ENCODE data around the gene ANKMY1.

Gene ANKMY1

GRCh38 chr2:240589375-240589774, 31.6 kb upstream of the ANKMY1 start:
- peaks cover 15% of the 10 kb centered on the region for H3K4me1 ChIP-seq
- no peaks in the 10 kb centered on the region for H3K27me3 ChIP-seq (ENCODE audit: low read depth)
- no peaks in the 10 kb centered on the region for H3K9me3 ChIP-seq
- peaks cover 10% of the 10 kb centered on the region; the same call in 1 of the 2 replicates for H3K36me3 ChIP-seq (replicated peaks)
- no peak overlapping the region for H3K4me3 ChIP-seq
- no peak for DNase-seq (ENCODE audit: low spot score in 2 of 2)
- in situ Hi-C loops (cut with MboI; ENCODE audit: low sequenced_read_pairs) = no loop called here

GRCh38 chr2:240588669-240589068, 30.9 kb upstream of the ANKMY1 start:
- no peaks in the 10 kb centered on the region for H3K9me3 ChIP-seq
- peaks cover 10% of the 10 kb centered on the region; the same call in 1 of the 2 replicates for H3K36me3 ChIP-seq (replicated peaks)
- in situ Hi-C loops (cut with MboI; ENCODE audit: low sequenced_read_pairs) = no loop called here

GRCh38 chr2:240588006-240588655, 30.3 kb upstream of the ANKMY1 start:
- in situ Hi-C loops (cut with MboI; ENCODE audit: low sequenced_read_pairs) = no loop called here

More at GRCh38 chr2:240588669-240589068, 30.9 kb upstream of the ANKMY1 start:
- H3K4me1 ChIP-seq = peaks cover 15% of the 10 kb centered on the region
- DNase-seq (ENCODE audit: low spot score in 2 of 2) = no peak
- no peaks in the 10 kb centered on the region for H3K27me3 ChIP-seq (ENCODE audit: low read depth)
- no peak overlapping the region for H3K4me3 ChIP-seq

GRCh38 chr2:240586919-240587800, 29.4 kb upstream of the ANKMY1 start:
- no peaks in the 10 kb centered on the region for H3K27me3 ChIP-seq (ENCODE audit: low read depth)
- peak overlapping the region; percentile 99 for H3K4me3 ChIP-seq
- H3K36me3 ChIP-seq (replicated peaks) = peaks cover 10% of the 10 kb centered on the region; the same call in 1 of the 2 replicates
- H3K9me3 ChIP-seq = no peaks in the 10 kb centered on the region
- peaks cover 25% of the 10 kb centered on the region for H3K4me1 ChIP-seq
- in situ Hi-C loops (cut with MboI; ENCODE audit: low sequenced_read_pairs) = no loop called here
- DNase-seq (ENCODE audit: low spot score in 2 of 2) = peak; percentile 49 to 73

More at GRCh38 chr2:240588006-240588655, 30.3 kb upstream of the ANKMY1 start:
- H3K36me3 ChIP-seq (replicated peaks) = peaks cover 10% of the 10 kb centered on the region; the same call in 1 of the 2 replicates
- H3K4me1 ChIP-seq = peaks cover 16% of the 10 kb centered on the region
- no peaks in the 10 kb centered on the region for H3K27me3 ChIP-seq (ENCODE audit: low read depth)
- DNase-seq (ENCODE audit: low spot score in 2 of 2) = no peak
- peak overlapping the region; percentile 99 for H3K4me3 ChIP-seq
- no peaks in the 10 kb centered on the region for H3K9me3 ChIP-seq

GRCh38 chr2:240586198-240586918, 28.6 kb upstream of the ANKMY1 start, which contains the start of gene CAPN10:
Gene CAPN10 (plus strand): TSS chr2:240586734. CDS start chr2:240586912, 178 bp downstream.
- 0 out of 2 replicates have a peak, but pooled peaks cover 5% of the 10 kb centered on the region for H3K36me3 ChIP-seq (replicated peaks)
- no peaks in the 10 kb centered on the region for H3K9me3 ChIP-seq
- H3K4me1 ChIP-seq = peaks cover 26% of the 10 kb centered on the region
- peak within 1 kb of the TSS; percentile 99 for H3K4me3 ChIP-seq
- H3K27me3 ChIP-seq (ENCODE audit: low read depth) = no peaks in the 10 kb centered on the region
- DNase-seq (ENCODE audit: low spot score in 2 of 2) = peak; percentile 89 to 98
- in situ Hi-C loops (cut with MboI; ENCODE audit: low sequenced_read_pairs) = no loop called here

GRCh38 chr2:240585681-240586197, 28.0 kb upstream of the ANKMY1 start:
- in situ Hi-C loops (cut with MboI; ENCODE audit: low sequenced_read_pairs) = no loop called here
- Histone ChIP-seq H3K27me3 (ENCODE audit: low read depth) (no peaks in the 10 kb centered on the region), H3K4me3 (peak overlapping the region; percentile 99), H3K4me1 (peaks cover 26% of the 10 kb centered on the region), H3K9me3 (no peaks in the 10 kb centered on the region), H3K36me3 (replicated peaks) (0 out of 2 replicates have a peak, but pooled peaks cover 5% of the 10 kb centered on the region)
- DNase-seq (ENCODE audit: low spot score in 2 of 2) = no peak

- Histone ChIP-seq H3K27me3 (ENCODE audit: low read depth) (no peaks in the 10 kb centered on the region), H3K9me3 (no peaks in the 10 kb centered on the region), H3K4me1 (peaks cover 26% of the 10 kb centered on the region), H3K4me3 (peak overlapping the region; percentile 99), H3K36me3 (replicated peaks) (0 out of 2 replicates have a peak, but pooled peaks cover 5% of the 10 kb centered on the region)
- in situ Hi-C loops (cut with MboI; ENCODE audit: low sequenced_read_pairs) = no loop called here
- DNase-seq (ENCODE audit: low spot score in 2 of 2) = no peak
Observed at GRCh38 chr2:240585101-240585500, 27.3 kb upstream of the ANKMY1 start.

- in situ Hi-C loops (cut with MboI; ENCODE audit: low sequenced_read_pairs) = no loop called here
- DNase-seq (ENCODE audit: low spot score in 2 of 2) = peak in 1 of 2 experiments; percentile 56
- H3K4me3 ChIP-seq = peak overlapping the region; percentile 99
Observed at GRCh38 chr2:240584486-240585031, 26.8 kb upstream of the ANKMY1 start.

GRCh38 chr2:240583774-240584173, 26.0 kb upstream of the ANKMY1 start:
- peaks cover 5% of the 10 kb centered on the region; the same call in 1 of the 2 replicates for H3K36me3 ChIP-seq (replicated peaks)
- H3K4me3 ChIP-seq = no peak overlapping the region
- DNase-seq (ENCODE audit: low spot score in 2 of 2) = no peak
- in situ Hi-C loops (cut with MboI; ENCODE audit: low sequenced_read_pairs) = no loop called here
- H3K4me1 ChIP-seq = peaks cover 26% of the 10 kb centered on the region
- no peaks in the 10 kb centered on the region for H3K9me3 ChIP-seq
- H3K27me3 ChIP-seq (ENCODE audit: low read depth) = no peaks in the 10 kb centered on the region

More at GRCh38 chr2:240584486-240585031, 26.8 kb upstream of the ANKMY1 start:
- Histone ChIP-seq H3K27me3 (ENCODE audit: low read depth) (no peaks in the 10 kb centered on the region), H3K36me3 (replicated peaks) (0 out of 2 replicates have a peak, but pooled peaks cover 5% of the 10 kb centered on the region), H3K4me1 (peaks cover 26% of the 10 kb centered on the region), H3K9me3 (no peaks in the 10 kb centered on the region)

GRCh38 chr2:240582781-240583180, 25.0 kb upstream of the ANKMY1 start:
- H3K36me3 ChIP-seq (replicated peaks) = peaks cover 9% of the 10 kb centered on the region
- DNase-seq (ENCODE audit: low spot score in 2 of 2) = no peak
- no peaks in the 10 kb centered on the region for H3K27me3 ChIP-seq (ENCODE audit: low read depth)
- H3K4me3 ChIP-seq = no peak overlapping the region
- H3K4me1 ChIP-seq = peaks cover 24% of the 10 kb centered on the region
- in situ Hi-C loops (cut with MboI; ENCODE audit: low sequenced_read_pairs) = no loop called here
- H3K9me3 ChIP-seq = no peaks in the 10 kb centered on the region

GRCh38 chr2:240581811-240582210, 24.0 kb upstream of the ANKMY1 start:
- Histone ChIP-seq H3K4me1 (peaks cover 18% of the 10 kb centered on the region), H3K27me3 (ENCODE audit: low read depth) (no peaks in the 10 kb centered on the region), H3K4me3 (no peak overlapping the region), H3K9me3 (no peaks in the 10 kb centered on the region), H3K36me3 (replicated peaks) (peaks cover 13% of the 10 kb centered on the region)
- in situ Hi-C loops (cut with MboI; ENCODE audit: low sequenced_read_pairs) = no loop called here
- no peak for DNase-seq (ENCODE audit: low spot score in 2 of 2)

- in situ Hi-C loops (cut with MboI; ENCODE audit: low sequenced_read_pairs) = no loop called here
- Histone ChIP-seq H3K27me3 (ENCODE audit: low read depth) (no peaks in the 10 kb centered on the region), H3K36me3 (replicated peaks) (peaks cover 14% of the 10 kb centered on the region), H3K9me3 (no peaks in the 10 kb centered on the region), H3K4me3 (no peak overlapping the region), H3K4me1 (peaks cover 17% of the 10 kb centered on the region)
- DNase-seq (ENCODE audit: low spot score in 2 of 2) = no peak
Observed at GRCh38 chr2:240579771-240580614, 22.2 kb upstream of the ANKMY1 start.

All from HAP-1 (cell line).